GM21576 (cell line): ENCODE measurements around the gene KIAA0319L.

Experiments used
- ATAC-seq: cut with Tn5 transposase; IDR thresholded peaks from one replicate; pipeline ENCODE4 v1.9.1; 2021; ENCODE audit warnings: mild to moderate bottlenecking, moderate library complexity; ENCODE audit not compliant: unreplicated experiment

Gene KIAA0319L

DNA sequence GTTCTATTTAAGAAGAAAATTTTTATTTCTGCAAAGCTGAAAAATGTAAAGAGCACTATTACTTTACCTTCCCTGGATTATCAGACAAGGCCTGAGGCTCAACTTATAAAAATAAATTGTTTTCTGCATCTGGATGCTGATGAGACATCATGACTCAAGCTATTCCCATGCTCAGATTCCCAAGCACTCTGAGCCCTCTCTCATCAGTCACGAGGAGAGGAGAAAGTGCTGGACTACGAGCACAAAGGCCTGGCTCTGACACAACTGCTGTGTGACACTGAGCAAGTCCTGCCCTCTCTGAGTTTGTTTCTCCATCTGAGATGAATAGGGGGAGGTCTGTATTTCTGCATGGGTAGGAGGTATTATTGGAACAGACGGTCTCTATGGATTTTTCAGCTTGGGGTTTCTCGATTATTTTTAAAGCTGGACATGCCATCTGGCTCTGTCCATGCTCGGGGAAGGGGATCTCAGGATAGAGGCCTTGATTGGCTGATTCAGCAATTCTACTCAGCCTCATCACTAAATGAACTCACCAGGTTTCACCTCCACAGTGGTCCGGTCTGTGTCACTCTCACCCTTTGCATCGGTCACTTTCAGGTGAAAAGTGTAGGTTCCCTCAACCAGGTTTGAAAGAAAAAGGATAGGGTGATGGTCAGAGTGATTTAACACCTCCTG is 107.7 kb downstream of the KIAA0319L start:
- ATAC-seq: no peak

DNA sequence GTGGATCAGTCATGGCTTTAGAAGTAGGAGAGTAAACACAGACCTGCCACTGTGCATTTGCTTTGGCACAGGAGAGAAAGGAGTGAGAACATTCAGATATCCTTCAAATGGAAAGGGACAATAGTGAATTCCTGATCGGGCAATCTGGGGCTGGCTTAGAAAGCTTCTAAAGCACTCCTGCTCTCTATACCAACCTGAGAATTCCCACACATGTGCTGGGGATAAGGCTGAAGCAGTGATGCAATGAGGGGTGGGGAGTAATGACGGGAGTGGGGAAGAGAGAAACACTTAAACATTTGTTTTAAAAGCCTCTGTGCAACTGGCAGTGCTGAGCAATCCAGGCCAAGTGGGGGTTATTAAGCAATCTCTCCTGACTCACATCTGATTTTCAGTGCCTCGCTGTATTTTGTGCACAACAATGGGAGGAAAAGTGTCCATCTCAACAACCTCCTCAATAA is 108.8 kb downstream of the KIAA0319L start:
- no peak for ATAC-seq

GRCh38 chr1:35447278-35447677 is 109.9 kb downstream of the KIAA0319L start:
- ATAC-seq: no peak

GRCh38 chr1:35444519-35444774 is 112.8 kb downstream of the KIAA0319L start:
- no peak for ATAC-seq

- no peak for ATAC-seq
Measured at GRCh38 chr1:35443768-35444518, 113.3 kb downstream of the KIAA0319L start.

DNA sequence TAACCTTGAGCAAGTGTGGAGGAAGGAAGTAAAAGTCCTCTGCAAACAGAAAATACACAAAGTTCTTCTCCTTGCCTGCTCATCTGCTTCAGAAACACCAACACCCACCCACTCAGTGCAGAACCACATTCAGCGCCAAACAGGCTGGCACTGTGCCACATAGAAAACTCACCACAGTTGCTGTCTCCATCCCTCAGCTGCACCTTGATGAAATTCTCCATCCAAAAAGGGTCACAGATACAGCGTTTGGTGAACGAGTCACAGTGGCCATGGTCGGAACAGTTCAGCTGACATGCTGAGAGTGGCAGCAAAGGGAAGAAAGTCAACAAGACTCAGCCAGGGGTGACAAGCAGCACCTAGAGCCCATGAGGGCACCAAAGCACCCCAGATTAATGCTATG is 114.5 kb downstream of the KIAA0319L start:
- ATAC-seq: no peak

GRCh38 chr1:35441926-35442579 is 115.2 kb downstream of the KIAA0319L start:
- no peak for ATAC-seq

GRCh38 chr1:35439626-35440025 is 117.6 kb downstream of the KIAA0319L start:
- no peak for ATAC-seq

GRCh38 chr1:35437200-35437599 is 120.0 kb downstream of the KIAA0319L start:
- ATAC-seq: no peak

DNA sequence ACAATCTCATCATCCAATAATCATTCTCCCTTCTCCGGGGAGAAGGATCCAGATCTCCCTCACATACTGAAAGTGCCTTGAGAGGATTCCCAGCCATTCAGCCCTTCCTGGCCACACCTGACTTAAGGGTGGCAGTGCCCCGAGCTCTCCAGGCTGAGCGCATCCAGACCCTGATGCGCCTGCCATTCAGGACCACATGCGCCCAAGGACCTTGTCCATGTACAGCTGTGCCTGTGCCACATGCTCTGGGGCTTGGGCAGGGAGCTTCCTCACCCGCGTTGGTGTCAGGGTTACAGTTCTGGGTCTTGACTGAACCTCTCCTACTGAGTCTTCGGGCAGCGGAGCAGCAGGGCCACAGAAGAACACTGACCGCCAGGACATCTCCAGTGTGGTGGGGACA is 121.1 kb downstream of the KIAA0319L start:
- no peak for ATAC-seq

DNA sequence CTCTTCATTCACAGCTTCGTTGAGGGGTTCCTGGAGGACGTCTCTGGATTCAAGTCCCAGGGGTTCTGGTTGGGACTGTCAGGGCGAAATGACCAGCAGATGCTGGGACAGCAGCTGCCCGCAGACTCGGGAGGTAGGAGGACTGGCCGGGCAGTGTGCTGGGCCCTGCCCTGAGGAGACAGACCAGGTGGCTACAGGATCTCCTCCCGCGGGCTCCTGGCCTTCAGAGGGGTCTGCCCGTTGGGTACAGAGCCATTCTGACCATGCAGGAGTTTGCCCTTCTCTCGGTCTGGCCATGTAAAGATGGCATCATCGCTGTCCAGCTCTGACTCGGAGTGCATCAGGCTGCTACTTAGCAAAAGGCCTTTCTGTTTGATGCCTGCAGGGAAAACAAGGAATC is 122.5 kb downstream of the KIAA0319L start:
- ATAC-seq: no peak

DNA sequence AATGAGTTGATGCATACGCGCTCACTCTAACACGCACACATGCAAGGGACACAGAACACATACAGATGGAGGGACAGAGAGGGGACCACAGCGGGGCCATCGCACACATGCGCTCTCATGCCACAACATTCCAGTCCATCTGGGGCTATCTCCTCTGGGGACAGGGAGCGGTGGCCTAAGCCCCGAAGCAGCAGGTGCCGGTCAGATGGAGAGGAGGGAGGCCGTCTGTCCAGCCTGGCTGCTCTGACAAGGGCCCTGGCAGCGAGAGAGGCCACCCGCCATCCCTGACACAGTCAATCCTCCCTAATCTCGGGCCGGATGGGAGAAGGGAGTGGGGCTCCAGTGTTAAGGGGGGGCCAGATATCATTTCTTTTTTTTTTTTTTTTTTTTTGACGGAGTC is 123.5 kb downstream of the KIAA0319L start:
- no peak for ATAC-seq

- no peak for ATAC-seq
Measured at GRCh38 chr1:35432231-35432630, 125.0 kb downstream of the KIAA0319L start.

DNA sequence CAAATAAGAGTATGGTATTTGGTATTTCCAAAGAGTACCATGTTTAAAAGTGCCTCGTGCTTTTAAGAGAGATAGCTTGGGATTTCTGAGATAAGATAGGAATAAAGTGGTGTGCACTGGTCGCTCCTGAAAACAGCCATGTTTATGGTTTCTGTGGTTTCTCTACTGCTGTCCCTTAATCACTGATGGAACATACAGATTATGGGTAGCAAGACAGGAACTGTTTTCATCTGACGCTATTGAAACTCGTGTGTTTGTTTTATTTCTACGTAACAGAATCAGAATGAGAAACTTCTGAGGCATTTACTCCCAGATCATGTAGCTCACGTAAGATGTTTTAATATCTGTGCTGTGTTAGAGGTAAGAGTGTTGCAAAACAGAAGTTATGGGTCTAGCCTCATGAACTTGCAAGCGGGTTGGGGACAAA is 126.0 kb downstream of the KIAA0319L start:
- no peak for ATAC-seq

DNA sequence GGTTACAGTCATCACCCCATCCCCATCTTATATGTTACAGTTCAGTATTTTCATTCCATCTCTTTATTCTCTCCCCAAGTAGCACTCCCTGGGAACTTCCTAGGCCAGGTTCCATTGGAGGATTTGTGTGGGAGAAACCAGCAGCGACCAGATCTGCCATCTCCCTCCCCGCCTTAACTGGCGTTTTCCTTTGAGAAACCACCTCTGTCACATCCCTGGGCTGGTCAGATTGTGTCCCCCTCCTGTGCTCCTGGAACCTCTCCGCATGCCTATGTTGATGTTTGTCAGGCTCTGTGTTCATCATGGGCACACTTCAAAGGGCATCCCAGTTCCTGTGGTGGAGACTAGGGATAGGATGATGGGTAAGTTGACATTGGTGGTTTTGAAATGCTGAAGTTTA is 126.4 kb downstream of the KIAA0319L start:
- no peak for ATAC-seq

- no peak for ATAC-seq
Measured at GRCh38 chr1:35428360-35428759, 128.8 kb downstream of the KIAA0319L start.

- ATAC-seq: no peak
Measured at GRCh38 chr1:35426097-35426586, 131.1 kb downstream of the KIAA0319L start.

DNA sequence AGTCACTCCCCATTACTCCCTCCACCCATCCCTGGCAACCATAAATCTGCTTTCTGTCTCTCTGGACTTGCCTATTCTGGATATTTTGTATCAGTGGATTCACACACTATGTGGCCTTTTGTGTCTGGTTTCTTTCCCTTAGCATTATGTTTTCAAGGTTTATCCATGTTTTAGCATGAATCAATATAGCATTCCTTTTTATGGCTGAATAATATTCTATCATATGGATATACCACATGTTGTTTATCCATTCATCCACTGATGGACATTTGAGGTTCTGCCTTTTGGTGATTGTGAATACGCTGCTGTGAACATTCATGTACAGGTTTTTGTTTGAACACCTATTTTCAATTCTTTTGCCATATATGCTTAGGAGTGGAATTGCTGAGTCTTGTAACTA is 148.3 kb downstream of the KIAA0319L start:
- no peak for ATAC-seq

- ATAC-seq: no peak
Measured at GRCh38 chr1:35407743-35408142, 149.5 kb downstream of the KIAA0319L start.

GRCh38 chr1:35406103-35406502 is 151.1 kb downstream of the KIAA0319L start:
- no peak for ATAC-seq

DNA sequence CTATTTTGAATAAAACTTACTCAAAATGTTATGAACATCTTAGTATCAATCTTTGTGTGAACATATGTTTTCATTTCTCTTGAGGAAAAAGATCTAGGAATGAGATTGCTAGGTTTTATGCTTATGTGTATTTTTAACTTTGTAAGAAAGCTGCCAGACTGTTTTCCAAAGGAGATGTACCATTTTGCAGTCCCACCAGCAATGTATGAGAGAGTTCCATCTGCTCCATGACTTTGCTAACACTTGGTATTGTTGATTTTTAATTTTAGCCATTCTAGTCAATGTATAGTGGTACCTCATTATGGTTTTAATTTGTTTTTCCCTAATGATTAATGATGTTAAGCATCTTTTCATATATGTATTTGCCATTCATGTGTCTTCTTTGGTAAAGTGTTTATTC is 156.2 kb downstream of the KIAA0319L start:
- no peak for ATAC-seq

DNA sequence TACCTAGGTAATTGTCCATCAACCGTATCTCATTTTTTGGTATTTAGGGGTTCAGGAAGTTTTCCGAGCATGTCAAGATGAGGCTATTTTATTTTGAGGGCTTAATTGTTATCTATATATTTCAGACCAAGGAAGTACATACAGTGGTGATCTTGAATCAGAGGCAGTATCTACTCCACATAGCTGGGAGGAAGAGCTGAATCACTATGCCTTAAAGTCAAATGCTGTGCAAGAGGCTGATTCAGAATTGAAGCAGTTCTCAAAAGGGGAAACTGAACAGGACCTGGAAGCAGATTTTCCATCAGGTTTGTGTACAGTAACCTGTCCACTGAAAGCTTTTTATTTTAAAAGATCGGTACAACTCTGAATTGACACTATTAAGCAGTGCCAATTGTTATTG is 158.5 kb downstream of the KIAA0319L start:
- no peak for ATAC-seq
